IMR-90 (cell line): ENCODE results near the gene CLNK. TPM values are rescaled to one million over a fixed set of nuclear protein-coding genes. Genes with fewer than 3 reads are reported as not detected.

Experiments
- ATAC-seq: fragments of 200-7000 bp; cut with Tn5 transposase; 2 replicates; pipeline ENCODE4 v1.9.1; 2020; ENCODE audit warnings: low read depth, mild to moderate bottlenecking, moderate library complexity
- BruUV-seq: library from RNA; stranded (reverse); fragments of 400-500 nt; replicated peaks from 2 replicates; lab custom pipeline; 2021; lab: Mats Ljungman, UMichigan
- CTCF ChIA-PET: fragments of 300-600 bp; formaldehyde crosslinking; extraction: SDS; loops from one replicate; lab custom pipeline; 2021; ENCODE audit warnings: antibody characterized with exemption; lab: Yijun Ruan, JAX
- POLR2A ChIA-PET: fragments of 300-600 bp; sonication (Branson Sonifier 250); formaldehyde crosslinking; loops from one replicate; lab custom pipeline; 2022; ENCODE audit warnings: antibody characterized with exemption; ENCODE audit not compliant: unreplicated experiment; lab: Charles Lee
- DNase-seq: peaks from one replicate; pipeline ENCODE4 v3.0.0; 2013
- H2AFZ ChIP-seq: replicated peaks from 2 replicates; pipeline ENCODE3; 2013; ENCODE audit warnings: low read length, mild to moderate bottlenecking; ENCODE audit not compliant: poor library complexity
- H2AK5ac ChIP-seq: 2 replicates; pipeline ENCODE4 v1.6.1; 2013; ENCODE audit warnings: low read depth, low read length, inconsistent platforms
- H2AK9ac ChIP-seq: replicated peaks from 2 replicates; pipeline ENCODE3; 2013; ENCODE audit warnings: mild to moderate bottlenecking, low read depth, low read length, moderate library complexity; ENCODE audit not compliant: poor library complexity
- H2BK120ac ChIP-seq: 2 replicates; pipeline ENCODE4 v1.6.1; 2013; ENCODE audit warnings: low read depth, low read length, inconsistent platforms
- H2BK15ac ChIP-seq: 3 replicates; pipeline ENCODE4 v1.6.1; 2013; ENCODE audit warnings: low read depth, low read length, inconsistent platforms
- H2BK20ac ChIP-seq: 2 replicates; pipeline ENCODE4 v1.6.1; 2013; ENCODE audit warnings: low read depth, mild to moderate bottlenecking, inconsistent platforms, low read length, moderate library complexity
- H2BK5ac ChIP-seq: 2 replicates; pipeline ENCODE4 v1.6.1; 2013; ENCODE audit warnings: mild to moderate bottlenecking, low read depth, low read length, inconsistent platforms; ENCODE audit not compliant: poor library complexity, severe bottlenecking
- H3K14ac ChIP-seq: replicated peaks from 2 replicates; pipeline ENCODE4 v1.6.1; 2013; ENCODE audit warnings: low read depth, low read length, inconsistent platforms
- H3K18ac ChIP-seq: 2 replicates; pipeline ENCODE4 v1.6.1; 2013; ENCODE audit warnings: low read depth, low read length, control low read depth
- H3K23ac ChIP-seq: 2 replicates; pipeline ENCODE4 v1.6.1; 2013; ENCODE audit warnings: low read depth, low read length, inconsistent platforms
- H3K27ac ChIP-seq: 2 replicates; pipeline ENCODE4 v1.5.1; 2013; ENCODE audit warnings: mild to moderate bottlenecking, control low read depth, low read length; ENCODE audit not compliant: insufficient read depth
- H3K27me3 ChIP-seq: 2 replicates; pipeline ENCODE4 v1.6.1; 2013; ENCODE audit warnings: low read length; ENCODE audit not compliant: control insufficient read depth, insufficient read depth
- H3K36me3 ChIP-seq: 2 replicates; pipeline ENCODE4 v1.6.1; 2013; ENCODE audit warnings: low read length, mixed read lengths; ENCODE audit not compliant: control insufficient read depth, insufficient read depth
- H3K4ac ChIP-seq: 2 replicates; pipeline ENCODE4 v1.6.1; 2013; ENCODE audit warnings: low read depth, low read length, inconsistent platforms
- H3K4me1 ChIP-seq: 2 replicates; pipeline ENCODE4 v1.6.1; 2013; ENCODE audit warnings: low read length, mixed read lengths; ENCODE audit not compliant: control insufficient read depth, insufficient read depth
- H3K4me2 ChIP-seq: 2 replicates; pipeline ENCODE4 v1.6.1; 2013; ENCODE audit warnings: low read depth, mild to moderate bottlenecking, control low read depth, low read length, moderate library complexity
- H3K4me3 ChIP-seq: 2 replicates; pipeline ENCODE4 v1.5.1; 2013; ENCODE audit warnings: low read depth, mild to moderate bottlenecking, control low read depth, low read length, moderate library complexity; ENCODE audit not compliant: insufficient read depth
- H3K56ac ChIP-seq: 2 replicates; pipeline ENCODE4 v1.6.1; 2013; ENCODE audit warnings: low read length, inconsistent platforms; ENCODE audit not compliant: insufficient read depth; ENCODE audit errors: extremely low read depth
- H3K79me1 ChIP-seq, 2 experiments: 2 replicates each; pipeline ENCODE4 v1.6.1; 2013; ENCODE audit warnings: low read length in 2 of 2, inconsistent platforms in 1 of 2, low read depth in 1 of 2
- H3K9ac ChIP-seq: 2 replicates; pipeline ENCODE4 v1.6.1; 2013; ENCODE audit warnings: low read depth, low read length, control low read depth
- H3K9me1 ChIP-seq: 2 replicates; pipeline ENCODE4 v1.6.1; 2013; ENCODE audit warnings: low read length, inconsistent platforms; ENCODE audit not compliant: insufficient read depth
- H3K9me3 ChIP-seq: 2 replicates; pipeline ENCODE4 v1.6.1; 2013; ENCODE audit warnings: low read length; ENCODE audit not compliant: control insufficient read depth, insufficient read depth
- H4K20me1 ChIP-seq: 2 replicates; pipeline ENCODE4 v1.6.1; 2013; ENCODE audit warnings: low read length, inconsistent platforms; ENCODE audit not compliant: insufficient read depth
- H4K5ac ChIP-seq: 2 replicates; pipeline ENCODE4 v1.6.1; 2013; ENCODE audit warnings: mild to moderate bottlenecking, low read depth, low read length, control low read depth
- H4K8ac ChIP-seq, 2 experiments: 2 replicates each; pipeline ENCODE4 v1.6.1; 2013; ENCODE audit warnings: low read depth in 2 of 2, low read length in 2 of 2, control low read depth in 1 of 2, inconsistent platforms in 1 of 2
- H4K91ac ChIP-seq: 2 replicates; pipeline ENCODE4 v1.6.1; 2013; ENCODE audit warnings: low read depth, low read length, inconsistent platforms; ENCODE audit not compliant: insufficient read depth
- BHLHE40 ChIP-seq: fragments of 150-350 bp; IDR thresholded peaks from 2 replicates; pipeline ENCODE4 v1.6.1; 2016; ENCODE audit warnings: mild to moderate bottlenecking, low read depth, low read length
- CEBPB ChIP-seq: IDR thresholded peaks from 2 replicates; pipeline ENCODE4 v1.6.1; 2012; ENCODE audit warnings: low read depth, low read length, improper control_type of control experiment
- CHD1 ChIP-seq: IDR thresholded peaks from 2 replicates; pipeline ENCODE4 v1.6.1; 2012; ENCODE audit warnings: low read depth, low read length, improper control_type of control experiment
- FOS ChIP-seq: fragments of 150-350 bp; IDR thresholded peaks from 2 replicates; pipeline ENCODE4 v1.6.1; 2016; ENCODE audit warnings: low read depth, low read length
- MAFK ChIP-seq: IDR thresholded peaks from 2 replicates; pipeline ENCODE4 v1.6.1; 2012; ENCODE audit warnings: low read depth, low read length, improper control_type of control experiment
- MAZ ChIP-seq: IDR thresholded peaks from 2 replicates; pipeline ENCODE4 v1.6.1; 2012; ENCODE audit warnings: low read depth, mild to moderate bottlenecking, low read length, improper control_type of control experiment, moderate library complexity, borderline replicate concordance
- MXI1 ChIP-seq: IDR thresholded peaks from 2 replicates; pipeline ENCODE4 v1.6.1; 2012; ENCODE audit warnings: low read depth, mild to moderate bottlenecking, low read length, moderate library complexity, borderline replicate concordance
- NFE2L2 ChIP-seq: fragments of 150-350 bp; IDR thresholded peaks from 2 replicates; pipeline ENCODE4 v1.6.1; 2016; ENCODE audit warnings: low read depth, mild to moderate bottlenecking, low read length
- POLR2A ChIP-seq: IDR thresholded peaks from 2 replicates; pipeline ENCODE4 v1.6.1; 2012; ENCODE audit warnings: mild to moderate bottlenecking, low read depth, low read length
- RAD21 ChIP-seq: IDR thresholded peaks from 2 replicates; pipeline ENCODE4 v1.6.1; 2012; ENCODE audit warnings: low read length, improper control_type of control experiment
- RCOR1 ChIP-seq: IDR thresholded peaks from 2 replicates; pipeline ENCODE4 v1.6.1; 2012; ENCODE audit warnings: mild to moderate bottlenecking, low read length, improper control_type of control experiment; ENCODE audit not compliant: insufficient replicate concordance
- RFX5 ChIP-seq: IDR thresholded peaks from 2 replicates; pipeline ENCODE4 v1.8.0; 2012; ENCODE audit warnings: low read depth, mild to moderate bottlenecking, low read length, moderate library complexity
- SMC3 ChIP-seq: fragments of 150-350 bp; IDR thresholded peaks from 2 replicates; pipeline ENCODE4 v1.6.1; 2016; ENCODE audit warnings: low read depth, mild to moderate bottlenecking, antibody characterized with exemption, low read length, moderate library complexity
- WGBS, 2 experiments: methylation state at CpG; one replicate each; pipeline versions ENCODE4 v1.1.5 to v1.1.7; 2013; ENCODE audit warnings: missing lambda C conversion rate in 2 of 2; ENCODE audit not compliant: insufficient read length in 1 of 2; ENCODE audit errors: extremely low coverage in 2 of 2; 5-methylcytosine and 5-hydroxymethylcytosine counted together
- dilution Hi-C: fragments of 300-500 bp; cut with HindIII; formaldehyde crosslinking; loops from one replicate; pipeline ENCODE4 v1.14.3; 2018; ENCODE audit warnings: low sequenced_read_pairs; ENCODE audit not compliant: unreplicated experiment
- in situ Hi-C: fragments of 300-500 bp; cut with MboI; formaldehyde crosslinking; loops from 3 replicates; pipeline ENCODE4 v1.14.3; 2019; ENCODE audit warnings: low sequenced_read_pairs, inconsistent platforms, mixed read lengths
- intact Hi-C: fragments of 100-400 bp; cut with micrococcal nuclease; formaldehyde crosslinking; loops from 2 replicates; pipeline ENCODE4 v1.10.0; 2022
- polyA plus RNA-seq, 3 experiments: library from polyadenylated mRNA; depleted of rRNA; stranded (reverse); fragments of >200 nt; gene quantifications; 2 replicates each; pipeline ENCODE4 v1.2.3, GENCODE V29; 2012; ENCODE audit warnings: low replicate concordance in 1 of 3
- total RNA-seq: library from RNA; depleted of rRNA; stranded (reverse); fragments of >200 nt; gene quantifications from 2 replicates; pipeline ENCODE4 v1.2.3, GENCODE V29; 2012
- TF ChIP-seq, protein P1 (sequence below): fragments of 150-350 bp; IDR thresholded peaks from 2 replicates; pipeline ENCODE4 v1.6.1; 2016; ENCODE audit warnings: low read depth, mild to moderate bottlenecking, low read length, moderate library complexity, borderline replicate concordance
- TF ChIP-seq, protein P2 (sequence below): fragments of 150-350 bp; IDR thresholded peaks from 2 replicates; pipeline ENCODE4 v1.6.1; 2017; ENCODE audit warnings: mild to moderate bottlenecking, antibody characterized with exemption, low read length, low read depth
- TF ChIP-seq, protein P3 (sequence below): conservative IDR thresholded peaks from 2 replicates; pipeline ENCODE4 v1.5.1; 2012; ENCODE audit warnings: mild to moderate bottlenecking, low read depth, low read length, improper control_type of control experiment

The CLNK gene
- total and polyA plus RNA-seq, 2 of the 4 experiments (the other 2 are of a cell fraction): not detected

DNA sequence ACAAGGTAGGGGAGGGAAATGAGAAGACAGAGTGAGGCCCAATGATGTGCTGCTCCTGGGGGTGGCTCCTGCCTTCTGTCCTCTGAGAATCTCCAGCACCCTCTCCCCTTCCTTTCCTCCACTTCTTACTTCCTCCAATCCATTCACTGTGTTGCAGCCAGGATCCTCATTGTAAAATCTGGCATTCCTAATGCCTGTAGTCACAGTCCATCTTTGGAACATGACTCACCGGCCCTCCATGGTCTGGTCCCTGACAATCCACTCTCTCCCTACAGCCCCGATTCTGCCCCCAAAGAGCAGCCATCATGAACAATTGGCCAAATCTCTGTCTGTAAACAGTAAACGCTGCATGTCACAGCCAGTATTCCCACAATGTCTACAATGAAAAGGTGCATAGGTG, 72.9 kb downstream of the CLNK start:
- Histone ChIP-seq H3K23ac (peak overlapping the region; percentile 98), H2AFZ (peak overlapping the region; percentile 92), H4K5ac (peak overlapping the region; percentile 68), H3K36me3 (no peaks in the 10 kb centered on the region), H2BK5ac (peak overlapping the region; percentile 92), H3K4me2 (peak overlapping the region; percentile 36), H3K9ac (no peak overlapping the region), H3K9me3 (no peaks in the 10 kb centered on the region), H3K4me3 (no peak overlapping the region), H3K27ac (peak overlapping the region; percentile 44), H4K8ac (peak overlapping the region; percentile 25 to 96), H3K9me1 (peaks cover 16% of the 10 kb centered on the region), H3K27me3 (no peaks in the 10 kb centered on the region), H3K4ac (peak overlapping the region; percentile 98), H2BK120ac (peak overlapping the region; percentile 99), H2AK5ac (peak overlapping the region; percentile 90), H2AK9ac (peak overlapping the region; percentile 90), H2BK20ac (peak overlapping the region; percentile 99), H3K56ac (peak overlapping the region; percentile 80), H2BK15ac (peak overlapping the region; percentile 96), H3K18ac (peak overlapping the region; percentile 75), H4K20me1 (no peaks in the 10 kb centered on the region), H4K91ac (peak overlapping the region; percentile 97), H3K14ac (peak overlapping the region; percentile 95), H3K4me1 (peaks cover 10% of the 10 kb centered on the region), H3K79me1 (no peaks in the 10 kb centered on the region)
- DNase-seq (peak; percentile 92), ATAC-seq (peak; percentile 98)
- ChIA-PET CTCF (no interaction called here), POLR2A (no interaction called here)
- in situ Hi-C loops: no loop called here
- intact Hi-C loops: no loop called here
- WGBS, 2 experiments: 0% methylated on average over 2 of the region's 3 CpGs; no CpG with 5 or more reads in 1 of the 2 experiments
- dilution Hi-C loops: no loop called here
- TF ChIP-seq SMC3: no peak
- no peak for TF ChIP-seq POLR2A
- TF ChIP-seq, protein P1, sequence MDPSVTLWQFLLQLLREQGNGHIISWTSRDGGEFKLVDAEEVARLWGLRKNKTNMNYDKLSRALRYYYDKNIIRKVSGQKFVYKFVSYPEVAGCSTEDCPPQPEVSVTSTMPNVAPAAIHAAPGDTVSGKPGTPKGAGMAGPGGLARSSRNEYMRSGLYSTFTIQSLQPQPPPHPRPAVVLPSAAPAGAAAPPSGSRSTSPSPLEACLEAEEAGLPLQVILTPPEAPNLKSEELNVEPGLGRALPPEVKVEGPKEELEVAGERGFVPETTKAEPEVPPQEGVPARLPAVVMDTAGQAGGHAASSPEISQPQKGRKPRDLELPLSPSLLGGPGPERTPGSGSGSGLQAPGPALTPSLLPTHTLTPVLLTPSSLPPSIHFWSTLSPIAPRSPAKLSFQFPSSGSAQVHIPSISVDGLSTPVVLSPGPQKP: no peak
- peak; percentile 42; the same call in 1 of the 2 replicates for TF ChIP-seq MAZ
- peak; percentile 93 for TF ChIP-seq FOS
- TF ChIP-seq CEBPB: peak; percentile 39; the same call in 1 of the 2 replicates
- TF ChIP-seq RCOR1: no peak
- TF ChIP-seq BHLHE40: no peak
- TF ChIP-seq MAFK: no peak
- no peak for TF ChIP-seq RFX5
- TF ChIP-seq MXI1: no peak
- TF ChIP-seq CHD1: no peak
- TF ChIP-seq, protein P2, sequence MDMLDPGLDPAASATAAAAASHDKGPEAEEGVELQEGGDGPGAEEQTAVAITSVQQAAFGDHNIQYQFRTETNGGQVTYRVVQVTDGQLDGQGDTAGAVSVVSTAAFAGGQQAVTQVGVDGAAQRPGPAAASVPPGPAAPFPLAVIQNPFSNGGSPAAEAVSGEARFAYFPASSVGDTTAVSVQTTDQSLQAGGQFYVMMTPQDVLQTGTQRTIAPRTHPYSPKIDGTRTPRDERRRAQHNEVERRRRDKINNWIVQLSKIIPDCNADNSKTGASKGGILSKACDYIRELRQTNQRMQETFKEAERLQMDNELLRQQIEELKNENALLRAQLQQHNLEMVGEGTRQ: no peak
- TF ChIP-seq, protein P3, sequence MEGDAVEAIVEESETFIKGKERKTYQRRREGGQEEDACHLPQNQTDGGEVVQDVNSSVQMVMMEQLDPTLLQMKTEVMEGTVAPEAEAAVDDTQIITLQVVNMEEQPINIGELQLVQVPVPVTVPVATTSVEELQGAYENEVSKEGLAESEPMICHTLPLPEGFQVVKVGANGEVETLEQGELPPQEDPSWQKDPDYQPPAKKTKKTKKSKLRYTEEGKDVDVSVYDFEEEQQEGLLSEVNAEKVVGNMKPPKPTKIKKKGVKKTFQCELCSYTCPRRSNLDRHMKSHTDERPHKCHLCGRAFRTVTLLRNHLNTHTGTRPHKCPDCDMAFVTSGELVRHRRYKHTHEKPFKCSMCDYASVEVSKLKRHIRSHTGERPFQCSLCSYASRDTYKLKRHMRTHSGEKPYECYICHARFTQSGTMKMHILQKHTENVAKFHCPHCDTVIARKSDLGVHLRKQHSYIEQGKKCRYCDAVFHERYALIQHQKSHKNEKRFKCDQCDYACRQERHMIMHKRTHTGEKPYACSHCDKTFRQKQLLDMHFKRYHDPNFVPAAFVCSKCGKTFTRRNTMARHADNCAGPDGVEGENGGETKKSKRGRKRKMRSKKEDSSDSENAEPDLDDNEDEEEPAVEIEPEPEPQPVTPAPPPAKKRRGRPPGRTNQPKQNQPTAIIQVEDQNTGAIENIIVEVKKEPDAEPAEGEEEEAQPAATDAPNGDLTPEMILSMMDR: no peak
- TF ChIP-seq RAD21: no peak
- no peak for TF ChIP-seq NFE2L2
- BruUV-seq: no TSS peak
